ENCODE results near the gene ESR2. TPM values are rescaled to one million over a fixed set of nuclear protein-coding genes. Genes with fewer than 3 reads are reported as not detected.

The ESR2 gene
- total and polyA plus RNA-seq, 2 of the 8 experiments (the other 6 are each of a cell fraction or from before 2014, with no cell fraction given) = 0.19 to 0.23 TPM

GRCh38 chr14:64176330-64176729, 117.8 kb downstream of the ESR2 start:
- Histone ChIP-seq H3K79me1 (ENCODE audit: low read depth, low read length) (no peaks in the 10 kb centered on the region; the same call in 1 of the 2 replicates), H3K18ac (ENCODE audit: extremely low read depth, low read length) (no peak overlapping the region), H2BK5ac (ENCODE audit: low read depth, low read length) (no peak overlapping the region), H3K4ac (replicated peaks; ENCODE audit: insufficient read length, low read depth, low read length) (no peak overlapping the region), H3K9me3 (ENCODE audit: insufficient read depth in 2 of 2, low read depth in 1 of 2, low read length in 1 of 2) (no peaks in the 10 kb centered on the region), H4K20me1 (replicated peaks in 1 of 2; ENCODE audit: control insufficient read depth in 1 of 2, insufficient read depth in 2 of 2, low read length in 2 of 2) (no peaks in the 10 kb centered on the region), H3K4me3 (ENCODE audit: extremely low read depth in 1 of 4, insufficient read depth in 2 of 4, low read depth in 3 of 4, low read length in 4 of 4) (no peak overlapping the region), H4K8ac (ENCODE audit: extremely low read depth, insufficient read depth, low read length) (no peak overlapping the region), H2AK5ac (ENCODE audit: low read depth, low read length) (no peak overlapping the region), H4K5ac (ENCODE audit: insufficient read length, low read depth, low read length) (no peak overlapping the region), H3K23ac (ENCODE audit: insufficient read length) (no peak overlapping the region), H3K4me1 (replicated peaks in 1 of 4; ENCODE audit: control insufficient read depth in 3 of 4, insufficient read depth in 4 of 4, low read length in 3 of 4) (no peaks in the 10 kb centered on the region), H3K9ac (replicated peaks in 1 of 4; ENCODE audit: extremely low read depth in 1 of 4, low read depth in 3 of 4, low read length in 3 of 4) (no peak overlapping the region), H2BK15ac (ENCODE audit: low read length) (no peak overlapping the region), H3K36me3 (ENCODE audit: control insufficient read depth in 2 of 4, insufficient read depth in 4 of 4, low read length in 3 of 4) (peaks cover 0 to 15% (median 6%) of the 10 kb centered on the region in 4 experiments; a peak in 5 of 8 replicates), H3K27ac (ENCODE audit: low read depth, low read length) (no peak overlapping the region), H3K56ac (replicated peaks; ENCODE audit: insufficient read length, low read depth, low read length) (no peak overlapping the region), H2AFZ (ENCODE audit: low read length) (no peak overlapping the region), H3K23me2 (ENCODE audit: low read depth, low read length) (no peaks in the 10 kb centered on the region), H3K14ac (ENCODE audit: insufficient read length) (no peak overlapping the region), H3K4me2 (ENCODE audit: insufficient read depth in 1 of 2, low read depth in 2 of 2, low read length in 2 of 2) (no peak overlapping the region), H4K91ac (replicated peaks; ENCODE audit: insufficient read length, low read length) (no peak overlapping the region), H2BK20ac (ENCODE audit: low read length) (no peak overlapping the region), H2BK12ac (ENCODE audit: low read depth, low read length) (no peak overlapping the region), H2BK120ac (replicated peaks; ENCODE audit: low read depth, low read length) (no peak overlapping the region), H3K27me3 (replicated peaks in 1 of 4; ENCODE audit: control insufficient read depth in 3 of 4, extremely low read depth in 1 of 4, insufficient read depth in 3 of 4, low read length in 3 of 4) (no peaks in the 10 kb centered on the region), H3K79me2 (ENCODE audit: control insufficient read depth in 1 of 2, insufficient read depth in 2 of 2, low read length in 2 of 2) (no peaks in the 10 kb centered on the region)
- ChIA-PET CTCF (ENCODE audit: partially characterized antibody) (no interaction called here), POLR2A (ENCODE audit: partially characterized antibody) (no interaction called here)
- 77% methylated on average over 2 of the region's 2 CpGs; no CpG with 5 or more reads in 1 of the 2 experiments for WGBS, 2 experiments (ENCODE audit: extremely low coverage in 1 of 2, insufficient coverage in 1 of 2, insufficient read length in 1 of 2, insufficient replicate concordance in 2 of 2, low coverage in 1 of 2, low lambda C conversion rate in 2 of 2, missing lambda C conversion rate in 1 of 2)
- no peak for DNase-seq (ENCODE audit: low read depth in 1 of 2, low spot score in 2 of 2)
- FAIRE-seq = no peak
- TF ChIP-seq USF2 (IDR thresholded peaks at IDR 0.05; ENCODE audit: low read length) = no peak
- no peak for TF ChIP-seq CHD2 (IDR thresholded peaks at IDR 0.05; ENCODE audit: low read length)
- TF ChIP-seq EP300 (IDR thresholded peaks at IDR 0.05; ENCODE audit: borderline replicate concordance in 1 of 2, low read depth in 2 of 2, low read length in 2 of 2) = no peak
- no peak for TF ChIP-seq GABPA (IDR thresholded peaks at IDR 0.05; ENCODE audit: borderline replicate concordance, insufficient read depth, low read length)
- no peak for TF ChIP-seq JUN (IDR thresholded peaks at IDR 0.05; ENCODE audit: low read depth, low read length)
- TF ChIP-seq CBX8 (IDR thresholded peaks at IDR 0.05; ENCODE audit: borderline replicate concordance, low read depth, low read length) = no peak
- TF ChIP-seq BRCA1 (IDR thresholded peaks at IDR 0.05; ENCODE audit: low read depth, low read length) = no peak
- no peak for TF ChIP-seq RNF2 (IDR thresholded peaks at IDR 0.05; ENCODE audit: borderline replicate concordance, low read depth, low read length, missing control alignments, poor library complexity, severe bottlenecking)
- no peak for TF ChIP-seq EZH2 (IDR thresholded peaks at IDR 0.05; ENCODE audit: low read depth, low read length, severe bottlenecking)
- no peak for TF ChIP-seq SIX5 (IDR thresholded peaks at IDR 0.05; ENCODE audit: low read depth, low read length)
- no peak for TF ChIP-seq POLR2AphosphoS5 (IDR thresholded peaks at IDR 0.05; ENCODE audit: low read depth, low read length)
- TF ChIP-seq TAF7 (optimal IDR thresholded peaks at IDR 0.05; ENCODE audit: borderline replicate concordance, low read depth, low read length) = no peak
- TF ChIP-seq HDAC2 (IDR thresholded peaks at IDR 0.05; ENCODE audit: borderline replicate concordance in 1 of 2, low read depth in 2 of 2, low read length in 2 of 2) = no peak
